GM21526 (cell line): ENCODE measurements around the gene EDNRB.
"Not testable (repeated sequence)": the region's sequence is repeated elsewhere in the genome, so short reads cannot be mapped to it uniquely, and the experiment has no call there.

Experiments used
- ATAC-seq: cut with Tn5 transposase; IDR thresholded peaks from one replicate; pipeline ENCODE4 v1.9.1; 2021; ENCODE audit warnings: moderate library complexity; ENCODE audit not compliant: unreplicated experiment, low FRiP score

The EDNRB gene

DNA sequence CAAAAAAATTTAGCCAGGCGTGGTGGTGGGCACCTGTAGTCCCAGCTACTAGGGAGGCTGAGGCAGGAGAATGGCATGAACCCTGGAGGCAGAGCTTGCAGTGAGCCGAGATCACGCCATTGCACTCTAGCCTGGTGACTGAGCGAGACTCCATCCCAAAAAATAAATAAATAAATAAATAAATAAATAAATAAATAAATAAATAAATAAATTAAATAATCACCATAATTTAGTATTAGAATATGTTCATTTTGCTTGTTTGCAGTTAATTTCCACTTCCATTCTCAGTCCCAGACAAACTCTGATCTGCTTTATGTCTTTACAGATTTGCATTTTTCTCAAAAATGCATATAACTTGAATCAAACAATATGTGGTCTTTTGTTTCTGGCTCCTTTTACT lies 70.6 kb downstream of the EDNRB start:
- not testable (repeated sequence) for ATAC-seq

DNA sequence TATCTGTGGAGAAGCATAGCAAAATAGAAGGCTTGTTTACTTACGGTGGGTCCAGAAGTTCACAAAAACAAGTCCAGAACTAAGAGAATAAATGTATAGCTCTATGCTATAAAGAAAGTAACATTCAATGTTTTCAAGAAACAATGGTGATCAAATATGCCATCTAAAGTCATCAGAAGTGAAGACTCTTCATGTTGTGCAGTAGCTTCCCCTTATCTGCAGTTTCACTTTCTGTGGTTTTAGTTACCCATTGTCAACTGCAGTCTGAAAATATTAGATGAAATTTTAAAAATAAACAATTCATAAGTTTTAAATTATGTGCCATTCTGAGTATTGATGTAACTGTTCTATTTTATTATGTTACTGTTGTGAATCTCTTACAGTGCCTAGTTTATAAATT lies 72.5 kb downstream of the EDNRB start:
- no peak for ATAC-seq
